ENCODE results near the gene USP50. TPM values are rescaled to one million over a fixed set of nuclear protein-coding genes. Genes with fewer than 3 reads are reported as not detected.
A peak's percentile ranks its signal among the peaks of the same experiment; 100 is the strongest.

USP50 gene
- total RNA-seq, 1 experiment from 2014 or later = not detected

DNA sequence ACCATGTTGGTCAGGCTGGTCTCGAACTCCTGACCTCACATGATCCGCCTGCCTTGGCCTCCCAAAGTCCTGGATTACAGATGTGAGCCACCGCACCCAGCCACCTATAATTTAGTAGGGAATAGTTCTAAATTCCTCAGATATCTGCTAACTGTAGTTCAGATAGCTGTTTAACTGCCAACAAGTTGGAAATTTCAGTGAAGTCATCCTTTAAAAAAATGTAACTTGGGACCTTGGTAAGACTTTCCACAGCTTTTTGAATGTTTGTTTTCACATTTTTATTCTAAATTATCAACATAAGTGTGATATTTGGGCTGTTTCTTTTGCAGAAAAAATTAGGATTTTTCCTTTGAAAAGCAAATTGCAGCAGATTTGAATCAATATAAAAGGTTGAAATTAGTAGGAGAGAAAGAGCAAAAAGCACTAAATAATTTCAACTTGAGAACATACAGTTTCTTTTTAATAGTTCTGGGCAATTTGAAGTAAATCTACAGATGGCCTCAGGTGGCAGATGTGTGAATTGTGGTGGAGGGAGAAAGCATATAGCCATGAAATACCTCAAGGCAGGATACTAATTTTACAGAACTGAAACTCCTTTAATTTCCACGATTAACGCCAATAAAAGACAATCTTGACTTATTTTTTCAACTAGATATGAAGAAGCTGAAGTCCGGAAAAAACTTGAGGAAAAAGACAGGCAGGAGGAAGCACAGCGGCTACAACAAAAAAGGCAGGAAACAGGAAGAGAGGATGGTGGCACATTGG lies 87.9 kb downstream of the USP50 start:
- no peaks in the 10 kb centered on the region for H3K27me3 Mint-ChIP-seq (ENCODE audit: low read depth)
- H3K4me2 ChIP-seq (ENCODE audit: insufficient read depth, insufficient read length, low read length) = no peak overlapping the region
- no peak overlapping the region for H3K23ac ChIP-seq (ENCODE audit: insufficient read length, low read depth, low read length)
- peak overlapping the region in 2 of 3 experiments; percentile 3 to 39; a peak in 4 of 7 replicates for H3K27ac Mint-ChIP-seq
- H3K4me3 Mint-ChIP-seq = no peak overlapping the region
- H3K27me3 ChIP-seq (ENCODE audit: insufficient read depth, low read length) = no peaks in the 10 kb centered on the region
- no peak overlapping the region for H2AFZ ChIP-seq (ENCODE audit: low read length)
- H3K9ac ChIP-seq (ENCODE audit: extremely low read depth, insufficient read length, low read length) = no peak overlapping the region
- peaks cover 19 to 57% (median 40%) of the 10 kb centered on the region in 3 experiments; a peak in 6 of 7 replicates for H3K36me3 Mint-ChIP-seq (ENCODE audit: insufficient read depth in 1 of 3, low read depth in 3 of 3)
- H3K18ac ChIP-seq (ENCODE audit: insufficient read length, low read depth, low read length) = no peak overlapping the region
- no peak for DNase-seq
- H2BK5ac ChIP-seq (ENCODE audit: insufficient read length, low read length) = no peak overlapping the region
- H3K4me1 Mint-ChIP-seq = no peaks in the 10 kb centered on the region; a peak in 1 of 4 replicates
- no peak overlapping the region for H4K5ac ChIP-seq (ENCODE audit: insufficient read length, low read depth, low read length)
- H3K4ac ChIP-seq (ENCODE audit: low read depth, low read length) = no peak overlapping the region
- H3T11ph ChIP-seq (ENCODE audit: low read length) = no peak overlapping the region
- no peak overlapping the region for H2BK120ac ChIP-seq (ENCODE audit: low read depth, low read length, poor library complexity, severe bottlenecking)
- H2AK5ac ChIP-seq (ENCODE audit: insufficient read length, low read length) = no peak overlapping the region
- no peaks in the 10 kb centered on the region for H3K9me3 Mint-ChIP-seq
- H3K14ac ChIP-seq (ENCODE audit: insufficient read depth, low read length) = no peak overlapping the region
- H4K8ac ChIP-seq (replicated peaks; ENCODE audit: insufficient read length, low read depth, low read length) = no peak overlapping the region
- no peak overlapping the region for H4K91ac ChIP-seq (ENCODE audit: insufficient read length, low read depth, low read length)
- no peaks in the 10 kb centered on the region for H3K9me3 ChIP-seq (ENCODE audit: control insufficient read depth, low read depth, low read length)
- TF ChIP-seq, protein P1, sequence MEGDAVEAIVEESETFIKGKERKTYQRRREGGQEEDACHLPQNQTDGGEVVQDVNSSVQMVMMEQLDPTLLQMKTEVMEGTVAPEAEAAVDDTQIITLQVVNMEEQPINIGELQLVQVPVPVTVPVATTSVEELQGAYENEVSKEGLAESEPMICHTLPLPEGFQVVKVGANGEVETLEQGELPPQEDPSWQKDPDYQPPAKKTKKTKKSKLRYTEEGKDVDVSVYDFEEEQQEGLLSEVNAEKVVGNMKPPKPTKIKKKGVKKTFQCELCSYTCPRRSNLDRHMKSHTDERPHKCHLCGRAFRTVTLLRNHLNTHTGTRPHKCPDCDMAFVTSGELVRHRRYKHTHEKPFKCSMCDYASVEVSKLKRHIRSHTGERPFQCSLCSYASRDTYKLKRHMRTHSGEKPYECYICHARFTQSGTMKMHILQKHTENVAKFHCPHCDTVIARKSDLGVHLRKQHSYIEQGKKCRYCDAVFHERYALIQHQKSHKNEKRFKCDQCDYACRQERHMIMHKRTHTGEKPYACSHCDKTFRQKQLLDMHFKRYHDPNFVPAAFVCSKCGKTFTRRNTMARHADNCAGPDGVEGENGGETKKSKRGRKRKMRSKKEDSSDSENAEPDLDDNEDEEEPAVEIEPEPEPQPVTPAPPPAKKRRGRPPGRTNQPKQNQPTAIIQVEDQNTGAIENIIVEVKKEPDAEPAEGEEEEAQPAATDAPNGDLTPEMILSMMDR (conservative IDR thresholded peaks at IDR 0.05) = no peak
- H3K23me2 ChIP-seq (ENCODE audit: insufficient read length, low read depth, low read length, poor library complexity, severe bottlenecking) = no peaks in the 10 kb centered on the region
- H3K27ac ChIP-seq (ENCODE audit: insufficient read length, low read depth, low read length) = no peak overlapping the region
- WGBS (ENCODE audit: extremely low coverage, insufficient read length, low lambda C conversion rate) = no CpG with 5 or more reads among the region's 7 CpGs
- no peaks in the 10 kb centered on the region for H3K79me2 ChIP-seq (ENCODE audit: insufficient read depth, low read length)
- no peaks in the 10 kb centered on the region for H3K4me1 ChIP-seq (ENCODE audit: insufficient read depth, low read length)
- H2BK20ac ChIP-seq (ENCODE audit: low read depth, low read length, poor library complexity, severe bottlenecking) = no peak overlapping the region
- no peak overlapping the region for H3K56ac ChIP-seq (ENCODE audit: insufficient read length, low read depth, low read length)
- no peaks in the 10 kb centered on the region for H4K20me1 ChIP-seq (ENCODE audit: control insufficient read depth, insufficient read depth, insufficient read length)
- H3K79me1 ChIP-seq (ENCODE audit: insufficient read depth, low read depth, low read length, poor library complexity, severe bottlenecking) = no peaks in the 10 kb centered on the region
- no peak overlapping the region for H2BK12ac ChIP-seq (ENCODE audit: insufficient read length, low read depth, low read length)
- H2BK15ac ChIP-seq (ENCODE audit: low read depth, low read length) = no peak overlapping the region

Measured in H9 (cell line).